Right lung (tissue), 5 donors: ENCODE measurements around the gene RNF217. TPM values are rescaled to one million over a fixed set of nuclear protein-coding genes. Genes with fewer than 3 reads are reported as not detected.
A peak's percentile ranks its signal among the peaks of the same experiment; 100 is the strongest.

Experiments
- DNase-seq, 2 donors: peaks; one replicate each; pipeline ENCODE4 v3.0.0-alpha.2; 2013
- polyA plus RNA-seq, 5 donors: library from polyadenylated mRNA; unstranded; fragments of 120-200 nt; gene quantifications; one replicate each; pipeline versions ENCODE4 v1.2.1 to v1.2.3, GENCODE V29; 2013; ENCODE audit warnings: inconsistent platforms in 1 of 5, low replicate concordance in 1 of 5; ENCODE audit not compliant: insufficient read length in 5 of 5, insufficient read depth in 1 of 5

Gene RNF217
- polyA plus RNA-seq, 5 donors, result 14.6 to 34.3 (median 25.1) TPM

DNA sequence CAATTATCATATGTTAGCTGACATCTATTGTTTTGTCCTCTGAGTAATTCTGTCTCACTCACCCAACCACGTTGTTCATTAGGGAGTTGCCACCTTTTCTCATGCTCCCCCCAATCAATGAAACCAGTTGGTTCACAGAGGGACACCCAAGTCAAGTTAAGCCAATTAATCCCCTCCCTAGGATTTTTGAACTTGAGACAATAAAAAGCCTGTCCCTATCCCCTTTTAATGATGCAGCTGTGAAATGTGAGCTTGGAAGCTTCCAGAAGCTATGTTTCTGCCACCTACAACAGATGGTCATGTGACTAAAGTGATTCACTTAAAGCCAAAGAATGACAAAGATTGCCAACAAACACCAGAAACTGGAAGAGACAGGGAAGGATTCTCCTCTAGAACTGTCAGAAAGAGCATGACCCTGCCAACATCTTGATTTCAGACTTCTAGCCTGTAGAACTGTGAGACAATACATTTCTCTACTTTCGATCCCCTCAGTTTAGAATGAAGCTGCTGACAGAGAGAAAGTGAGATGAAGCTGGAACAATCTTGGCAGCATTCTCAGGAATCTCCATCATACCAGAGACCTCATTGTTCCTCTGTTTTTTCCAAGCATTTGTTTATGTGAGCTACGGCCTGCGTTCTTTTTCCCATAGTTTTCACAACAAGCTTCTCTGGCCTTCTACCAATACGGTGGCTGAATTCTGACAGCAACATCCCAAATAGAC, 133.5 kb downstream of the RNF217 start:
- peak; percentile 46 to 49 for DNase-seq

- DNase-seq, result no peak
Measured at GRCh38 chr6:125097186-125097585, 134.9 kb downstream of the RNF217 start.

- no peak for DNase-seq
Measured at GRCh38 chr6:125098253-125098652, 136.0 kb downstream of the RNF217 start.

- DNase-seq, result peak; percentile 42 to 55
Measured at GRCh38 chr6:125099211-125100073, 137.2 kb downstream of the RNF217 start.

DNA sequence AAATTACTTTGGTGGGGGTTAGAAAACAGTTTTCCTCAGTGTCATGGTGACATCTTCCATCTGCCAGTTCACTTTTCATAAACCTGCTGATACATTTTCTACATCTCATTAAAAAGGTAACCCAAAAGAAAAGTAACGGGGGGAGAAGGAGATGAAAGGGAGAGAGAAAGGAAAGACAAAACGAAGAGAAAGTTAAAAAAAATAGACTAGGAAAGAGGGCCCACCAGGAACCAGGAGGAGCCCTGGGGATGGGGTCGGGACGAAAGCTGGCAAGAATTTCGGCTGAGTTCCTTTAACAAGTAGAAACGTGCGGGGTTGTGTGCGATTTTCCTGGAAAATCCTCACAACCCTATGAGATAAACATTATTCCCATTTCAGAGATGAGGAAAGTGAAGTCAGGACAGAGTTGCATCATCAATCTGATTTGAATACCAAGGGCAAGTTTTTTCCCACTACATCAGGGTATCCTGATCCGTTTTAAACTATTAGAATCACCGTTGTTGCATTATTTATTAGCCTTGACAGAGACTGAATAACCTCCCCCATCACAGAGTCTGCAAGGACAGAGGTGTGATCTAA, 137.9 kb downstream of the RNF217 start:
- no peak for DNase-seq

- DNase-seq, result no peak
Measured at GRCh38 chr6:125101128-125101527, 138.9 kb downstream of the RNF217 start.

DNA sequence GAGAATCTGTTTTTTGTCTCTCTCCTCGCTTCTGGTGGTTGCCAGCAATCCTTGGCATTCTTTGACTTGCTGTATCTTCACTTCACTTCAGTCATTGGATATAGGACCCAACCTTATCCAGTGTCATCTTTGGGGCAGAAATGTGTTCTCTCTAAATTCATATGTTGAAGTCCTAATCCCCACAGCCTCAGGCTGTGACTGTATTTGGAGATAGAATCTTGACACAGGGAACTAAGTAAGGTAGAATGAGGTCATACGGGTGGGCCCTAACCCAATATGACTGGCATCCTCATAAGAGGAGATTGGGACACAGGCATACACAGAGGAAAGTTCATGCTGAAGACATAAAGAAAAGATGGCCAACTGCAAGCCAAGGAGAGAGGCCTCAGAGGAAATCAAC, 139.4 kb downstream of the RNF217 start:
- DNase-seq, result no peak

GRCh38 chr6:125102411-125102810, 140.2 kb downstream of the RNF217 start:
- no peak for DNase-seq

- DNase-seq, result no peak
Measured at GRCh38 chr6:125102891-125103290, 140.7 kb downstream of the RNF217 start.

GRCh38 chr6:125104425-125104824, 142.2 kb downstream of the RNF217 start:
- no peak for DNase-seq

GRCh38 chr6:125107048-125107447, 144.8 kb downstream of the RNF217 start:
- DNase-seq, result no peak

DNA sequence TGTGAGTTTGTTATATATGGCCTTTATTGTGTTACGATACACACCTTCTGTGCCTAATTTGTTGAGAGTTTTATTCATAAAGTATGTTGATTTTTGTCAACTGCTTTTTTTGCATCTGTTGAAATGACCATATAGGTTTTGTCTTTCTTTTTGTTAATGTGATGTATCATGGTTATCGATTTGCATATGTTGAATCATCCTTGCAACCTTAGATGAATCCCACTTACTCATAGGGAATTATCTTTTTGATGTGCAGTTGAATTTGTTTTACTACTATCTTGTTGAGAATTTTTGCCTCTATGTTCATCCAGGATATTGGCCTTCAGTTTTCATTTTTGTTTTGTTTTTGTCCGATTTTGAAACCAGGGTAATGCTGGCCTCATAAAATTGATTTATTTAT, 145.7 kb downstream of the RNF217 start:
- no peak for DNase-seq

DNA sequence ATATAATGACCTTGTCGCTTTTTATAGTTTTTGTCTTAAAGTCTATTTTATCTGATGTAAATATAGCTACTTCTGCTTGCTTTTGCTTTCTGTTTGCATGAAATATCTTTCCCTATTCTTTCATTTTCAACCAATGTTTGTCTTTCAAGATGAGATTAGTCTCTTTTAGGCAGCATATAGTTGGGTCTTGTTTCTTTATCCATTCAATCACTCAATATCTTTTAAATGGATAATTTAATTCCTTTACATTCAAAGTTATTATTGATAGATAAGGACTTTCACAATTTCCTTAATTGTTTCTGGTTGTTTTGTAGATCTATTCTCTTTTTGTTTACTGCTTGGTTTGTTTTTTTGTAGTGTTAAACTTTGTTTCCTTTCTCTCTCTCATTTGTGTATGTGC, 147.8 kb downstream of the RNF217 start:
- DNase-seq, result no peak

DNA sequence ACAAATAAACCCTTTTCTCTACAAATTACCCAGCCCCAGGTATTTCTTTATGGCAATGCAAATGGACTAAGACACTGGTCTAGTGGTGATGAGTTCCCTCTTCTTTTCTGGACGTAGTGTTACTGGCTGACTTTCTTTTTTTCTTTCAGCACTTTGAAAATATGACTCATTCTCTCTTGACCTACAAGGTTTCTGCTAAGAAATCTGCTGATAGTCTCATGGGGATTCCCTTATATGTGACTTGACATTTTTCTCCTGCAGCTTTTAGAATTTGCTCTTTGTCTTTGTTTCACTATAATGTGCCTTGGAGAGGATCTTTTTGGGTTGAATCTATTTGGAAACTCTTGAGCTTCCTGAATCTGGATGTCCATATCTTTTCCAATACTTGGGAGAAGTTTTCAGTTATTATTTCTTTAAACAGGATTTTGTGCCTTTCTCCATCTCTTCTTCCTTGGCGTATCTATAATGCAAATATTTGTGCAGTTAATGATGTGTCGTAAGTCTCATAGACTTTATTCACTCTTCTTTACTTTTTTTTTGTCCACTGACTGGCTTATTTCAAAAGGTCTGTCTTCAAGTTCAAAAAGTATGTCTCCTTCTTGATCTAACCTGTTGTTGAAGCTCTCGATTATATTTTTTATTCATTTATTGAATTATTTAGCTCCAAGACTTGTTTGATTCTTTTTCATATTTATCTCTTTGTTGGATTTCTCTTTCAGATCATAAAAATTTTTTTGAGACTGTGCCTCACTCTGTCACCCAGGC, 149.2 kb downstream of the RNF217 start:
- no peak for DNase-seq

- no peak for DNase-seq
Measured at GRCh38 chr6:125112934-125113333, 150.7 kb downstream of the RNF217 start.

- peak in 1 of 2 donors; percentile 30 for DNase-seq
Measured at GRCh38 chr6:125114248-125114858, 152.1 kb downstream of the RNF217 start.

GRCh38 chr6:125116170-125116569, 153.9 kb downstream of the RNF217 start:
- no peak for DNase-seq

- DNase-seq, result no peak
Measured at GRCh38 chr6:125116710-125117109, 154.5 kb downstream of the RNF217 start.

- DNase-seq, result no peak
Measured at GRCh38 chr6:125117818-125118217, 155.6 kb downstream of the RNF217 start.

GRCh38 chr6:125120054-125120590, 157.9 kb downstream of the RNF217 start:
- no peak for DNase-seq

- no peak for DNase-seq
Measured at GRCh38 chr6:125121894-125122293, 159.7 kb downstream of the RNF217 start.
